Nucleus accumbens (tissue), 56 donors: ENCODE measurements around the gene AP4E1.
"Not testable (repeated sequence)": the region's sequence is repeated elsewhere in the genome, so short reads cannot be mapped to it uniquely, and the experiment has no call there.

Experiments used
- DNase-seq, 56 donors: peaks; one replicate each; lab custom pipeline; 2025; lab: John Stamatoyannopoulos, UW

AP4E1 gene

DNA sequence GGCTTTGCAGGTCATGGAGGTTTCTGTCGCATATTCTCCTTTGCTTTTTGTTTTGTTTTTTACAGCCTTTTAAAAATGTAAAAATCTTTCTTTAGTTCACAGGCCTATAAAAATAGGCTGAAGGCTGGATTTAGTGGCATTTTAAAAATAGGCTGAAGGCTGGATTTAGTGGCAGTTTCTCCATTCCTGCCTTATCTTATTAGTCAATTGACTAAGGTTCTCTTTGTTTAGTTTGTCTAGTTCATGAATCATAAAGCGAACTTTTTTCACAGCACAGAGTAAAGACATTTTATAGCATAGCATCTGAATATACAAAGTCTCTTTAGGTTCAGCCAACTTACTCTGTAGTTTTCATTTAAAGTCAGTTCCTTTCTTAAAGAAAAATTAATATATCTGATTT, 31.4 kb downstream of the AP4E1 start:
- no peak for DNase-seq

DNA sequence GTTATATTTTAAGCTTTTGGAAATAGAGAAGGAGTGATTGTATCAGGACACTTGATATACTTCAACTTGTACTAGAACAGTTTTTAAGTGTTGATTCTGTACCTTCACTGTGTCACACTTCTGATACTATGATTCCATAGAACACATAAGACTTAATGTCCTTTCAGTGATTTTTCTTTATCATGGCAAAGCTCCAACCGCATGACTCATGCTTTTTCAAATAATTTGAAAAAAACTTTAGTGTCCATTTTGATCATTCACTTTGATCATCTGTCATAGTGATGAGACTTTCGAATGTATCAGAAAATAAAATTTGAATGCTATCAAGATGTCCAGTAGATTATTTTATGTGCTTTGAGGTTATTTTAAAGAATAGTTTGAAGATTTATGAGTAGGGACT, 32.0 kb downstream of the AP4E1 start:
- DNase-seq, result no peak

DNA sequence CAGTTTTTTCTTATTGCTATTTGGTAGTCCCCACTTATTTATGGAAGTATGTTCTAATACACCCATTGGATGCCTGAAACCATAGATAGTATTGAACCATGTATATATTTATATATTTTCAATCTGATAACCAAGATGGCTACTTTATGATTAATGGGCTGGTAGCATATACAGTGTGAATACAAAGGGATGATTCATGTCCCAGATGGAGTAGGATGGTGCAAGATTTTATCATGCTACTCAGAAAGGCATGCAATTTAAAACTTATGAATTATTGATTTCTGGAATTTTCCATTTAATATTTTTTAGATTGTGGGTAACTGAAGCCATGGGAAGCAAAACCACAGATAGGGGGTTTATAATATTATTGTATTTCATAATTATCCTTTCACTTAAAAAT, 35.2 kb downstream of the AP4E1 start:
- DNase-seq, result no peak

DNA sequence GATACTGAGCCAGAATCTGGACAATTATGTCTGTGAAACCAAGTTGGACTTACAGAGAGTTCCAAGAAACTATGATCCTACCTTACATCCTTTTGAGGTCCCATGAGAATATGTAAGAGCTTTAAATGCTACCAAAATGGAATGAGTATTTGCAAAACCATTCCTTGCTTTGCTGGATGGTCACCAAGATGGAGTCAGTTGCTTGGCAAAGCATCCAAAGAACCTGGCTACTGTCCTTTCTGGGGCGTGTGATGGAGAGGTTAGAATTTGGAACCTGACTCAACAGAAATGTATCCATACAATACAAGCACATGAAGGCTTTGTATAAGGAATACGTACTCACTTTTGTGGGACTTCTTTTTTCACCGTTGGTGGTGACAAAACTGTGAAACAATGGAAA, 36.2 kb downstream of the AP4E1 start:
- DNase-seq, result no peak

DNA sequence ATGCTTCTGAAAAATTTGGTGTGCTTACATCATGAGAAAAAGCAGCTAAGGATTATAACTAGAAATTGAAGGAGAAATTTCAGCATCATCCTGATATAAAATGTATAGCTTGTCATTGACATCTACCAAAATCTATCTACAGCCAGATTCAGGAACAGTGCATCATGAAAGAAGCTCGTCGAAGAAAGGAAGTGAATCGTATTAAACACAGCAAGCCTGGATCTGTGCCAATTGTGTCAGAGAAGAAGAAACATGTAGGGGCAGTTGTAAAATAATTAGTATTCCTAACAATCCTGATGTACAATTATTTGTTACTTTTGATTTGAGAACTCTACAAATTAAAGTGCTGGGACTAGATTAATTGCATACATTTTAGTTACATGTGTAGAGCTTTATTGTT, 37.2 kb downstream of the AP4E1 start:
- DNase-seq, result no peak

DNA sequence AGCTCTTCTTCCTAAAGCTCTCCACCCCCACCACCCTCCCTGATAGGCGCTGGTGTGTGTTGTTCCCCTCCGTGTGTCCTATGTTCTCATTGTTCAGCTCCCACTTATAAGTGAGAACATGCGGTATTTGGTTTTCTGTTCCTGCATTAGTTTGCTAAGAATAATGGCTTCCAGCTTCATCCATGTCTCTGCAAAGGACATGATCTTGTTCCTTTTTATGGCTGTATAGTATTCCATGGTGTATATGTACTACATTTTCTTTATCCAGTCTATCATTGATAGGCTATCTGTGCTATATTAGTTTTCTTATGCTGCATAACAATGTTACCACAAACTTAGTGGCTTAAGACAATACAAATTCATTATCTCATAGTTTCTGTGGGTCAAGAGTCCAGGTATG, 42.3 kb downstream of the AP4E1 start:
- DNase-seq, result not testable (repeated sequence)

DNA sequence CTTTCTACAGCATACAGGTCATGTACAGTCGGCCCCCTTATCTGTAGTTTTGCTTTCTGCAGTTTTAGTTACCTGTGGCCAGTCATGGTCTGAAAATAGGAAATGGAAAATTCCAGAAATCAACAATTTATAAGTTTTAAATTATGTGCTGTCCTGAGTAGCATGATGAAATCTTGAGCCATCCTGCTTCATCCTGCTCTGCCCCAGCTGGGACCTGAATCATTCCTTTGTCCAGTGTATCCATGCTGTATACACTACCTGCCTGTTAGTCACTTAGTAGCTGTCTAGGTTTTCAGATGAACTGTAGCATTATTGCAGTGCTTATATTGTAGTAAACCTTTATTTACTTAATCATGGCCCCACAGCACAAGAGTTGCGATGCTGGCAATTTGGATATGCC, 44.8 kb downstream of the AP4E1 start:
- no peak for DNase-seq

DNA sequence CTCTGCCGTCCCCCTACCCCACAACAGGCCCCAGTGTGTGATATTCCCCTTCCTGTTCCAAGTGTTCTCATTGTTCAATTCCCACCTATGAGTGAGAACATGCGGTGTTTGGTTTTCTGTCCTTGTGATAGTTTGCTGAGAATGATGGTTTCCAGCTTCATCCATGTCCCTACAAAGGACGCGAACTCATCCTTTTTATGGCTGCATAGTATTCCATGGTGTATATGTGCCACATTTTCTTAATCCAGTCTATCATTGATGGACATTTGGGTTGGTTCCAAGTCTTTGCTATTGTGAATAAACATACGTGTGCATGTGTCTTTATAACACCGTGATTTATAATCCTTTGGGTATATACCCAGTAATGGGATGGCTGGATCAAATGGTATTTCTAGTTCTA, 46.4 kb downstream of the AP4E1 start:
- DNase-seq, result not testable (repeated sequence)

DNA sequence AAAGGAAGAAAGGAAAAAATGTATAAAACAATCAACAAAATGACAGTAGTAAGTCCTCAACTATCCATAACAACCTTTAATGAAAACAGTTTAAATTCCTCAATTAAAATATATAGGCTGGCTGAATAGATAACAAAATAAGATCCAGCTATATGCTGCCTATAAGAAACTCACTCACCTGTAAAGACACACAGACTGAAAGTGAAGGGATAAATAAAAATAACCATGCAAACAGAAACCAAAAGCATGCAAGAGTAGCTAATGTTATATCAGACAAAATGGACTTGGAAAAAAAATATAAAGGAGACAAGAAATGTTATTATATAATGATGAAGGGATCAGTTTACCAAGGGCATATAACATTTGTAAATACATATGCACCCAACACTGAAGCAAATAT, 51.2 kb downstream of the AP4E1 start:
- no peak for DNase-seq

DNA sequence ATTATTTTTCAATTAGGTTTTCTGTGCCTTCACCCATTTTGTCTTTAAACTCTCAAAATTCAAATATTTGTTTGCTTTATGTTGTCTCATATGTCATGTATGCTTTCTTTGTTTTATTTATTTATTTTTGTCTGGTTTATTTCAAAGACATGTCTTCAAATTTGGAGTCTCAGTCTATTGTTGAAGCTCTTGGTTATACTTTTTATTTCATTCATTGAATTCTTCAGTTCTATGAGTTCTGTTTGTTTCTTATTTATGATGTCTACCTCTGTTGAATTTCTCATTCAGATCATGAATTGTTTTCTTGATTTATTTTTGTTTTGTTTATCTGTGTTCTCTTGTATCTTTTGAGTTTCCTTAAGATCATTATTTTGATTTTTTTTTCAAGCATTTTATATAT, 55.6 kb downstream of the AP4E1 start:
- DNase-seq, result no peak

DNA sequence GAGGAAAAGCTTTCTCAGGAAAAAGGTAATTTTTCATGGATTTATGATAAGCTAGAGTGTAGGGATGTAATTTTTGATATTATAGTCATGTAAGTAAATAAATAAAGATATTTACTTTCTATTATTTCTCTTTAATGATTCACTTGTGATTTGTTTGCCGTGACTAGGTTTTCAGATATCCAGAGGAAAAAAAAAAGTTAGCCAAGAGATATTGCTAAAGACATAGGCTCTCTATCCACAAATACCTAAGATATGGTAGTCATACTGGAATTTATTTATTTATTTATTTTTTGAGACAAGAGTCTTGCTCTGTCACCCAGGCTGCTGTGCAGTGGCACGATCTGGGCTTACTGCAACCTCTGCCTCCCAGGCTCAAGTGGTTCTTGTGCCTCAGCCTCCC, 59.9 kb downstream of the AP4E1 start:
- DNase-seq, result no peak

DNA sequence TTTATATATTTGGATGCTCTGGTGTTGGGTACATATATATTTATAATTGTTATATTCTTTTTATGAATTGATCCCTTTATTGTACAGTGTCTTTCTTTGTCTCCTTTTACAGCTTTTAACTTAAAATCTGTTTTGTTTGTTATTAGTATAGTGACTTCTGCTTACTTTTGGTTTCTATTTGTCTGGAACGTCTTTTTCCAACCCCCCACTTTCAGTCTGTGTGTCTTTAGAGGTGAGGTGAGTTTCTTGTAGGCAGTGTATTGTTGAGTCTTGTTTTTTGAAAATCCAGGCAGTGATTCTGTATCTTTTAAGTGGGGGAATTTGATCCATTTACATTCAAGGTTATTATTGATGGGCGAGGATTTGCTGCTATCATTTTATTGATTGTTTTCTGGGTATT, 62.0 kb downstream of the AP4E1 start:
- no peak for DNase-seq

DNA sequence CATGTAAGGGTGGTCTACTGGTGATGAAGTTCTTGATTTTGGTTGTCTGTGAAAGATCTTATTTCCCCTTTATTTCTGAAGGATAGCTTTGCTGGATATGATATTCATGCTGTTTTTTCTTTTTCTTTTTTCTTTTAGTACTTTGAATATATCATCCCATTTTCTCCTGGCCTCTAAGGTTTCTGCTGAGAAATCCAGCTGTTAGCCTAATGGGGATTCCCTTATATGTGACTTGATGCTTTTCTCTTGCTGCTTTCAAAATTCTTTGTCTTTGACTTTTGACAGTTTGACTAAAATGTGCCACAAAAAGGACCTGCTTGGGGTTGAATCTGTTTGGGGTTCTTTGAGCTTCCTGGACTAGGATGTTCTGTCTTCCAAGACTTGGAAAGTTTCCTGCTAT, 62.6 kb downstream of the AP4E1 start:
- no peak for DNase-seq

DNA sequence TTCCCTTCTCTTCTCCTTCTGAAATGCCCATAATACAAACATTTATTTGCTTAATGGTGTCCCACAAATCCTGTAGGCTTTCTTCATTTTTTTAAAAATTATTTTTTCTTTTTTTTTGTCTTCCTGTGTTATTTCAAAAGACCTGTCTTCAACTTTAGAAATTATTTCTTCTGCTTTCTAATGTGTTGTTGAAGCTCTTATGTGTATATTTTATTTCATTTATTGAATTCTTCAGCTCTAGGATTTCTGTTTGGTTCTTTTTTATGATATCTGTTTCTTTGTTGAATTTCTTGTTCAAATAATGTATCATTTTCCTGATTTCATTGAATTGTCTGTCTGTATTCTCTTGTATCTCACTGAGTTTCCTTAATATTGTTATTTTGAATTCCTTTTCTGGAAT, 63.1 kb downstream of the AP4E1 start:
- DNase-seq, result no peak

DNA sequence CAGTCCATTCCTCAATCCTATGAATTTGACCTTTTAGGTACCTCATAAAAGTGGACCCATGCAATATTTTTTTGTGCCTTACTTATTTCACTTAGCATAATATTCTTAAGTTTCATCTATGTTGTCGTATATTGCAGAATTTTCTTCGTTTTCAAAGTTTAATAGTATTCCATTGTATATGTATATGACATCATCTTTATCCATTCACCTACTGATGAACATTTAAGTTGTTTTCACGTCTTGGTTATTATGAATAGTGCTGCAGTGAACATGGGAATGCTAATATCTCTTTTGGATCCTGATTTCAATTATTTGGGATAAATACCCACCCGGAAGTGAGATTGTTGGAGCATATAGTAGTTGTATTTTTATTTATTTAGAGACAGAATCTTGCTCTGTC, 65.1 kb downstream of the AP4E1 start:
- no peak for DNase-seq

DNA sequence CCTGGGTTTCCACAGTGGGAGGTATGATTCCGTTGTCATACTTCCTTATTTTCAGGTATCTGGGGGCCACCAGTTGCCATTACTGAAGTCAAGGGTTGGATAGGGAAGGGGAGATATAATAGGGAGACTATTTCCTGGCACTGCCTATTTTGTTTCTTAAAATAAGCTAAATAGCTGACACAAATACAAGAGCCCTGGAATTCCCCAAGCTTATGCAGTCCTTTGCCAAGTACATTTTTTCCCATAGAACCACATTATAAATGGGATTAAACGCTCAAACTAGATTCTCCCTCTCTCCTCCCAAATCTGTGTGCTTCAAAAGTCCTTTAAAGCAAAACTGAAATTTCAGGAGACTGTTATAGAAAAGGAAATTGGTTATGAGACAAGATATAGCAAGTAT, 68.7 kb downstream of the AP4E1 start:
- no peak for DNase-seq

DNA sequence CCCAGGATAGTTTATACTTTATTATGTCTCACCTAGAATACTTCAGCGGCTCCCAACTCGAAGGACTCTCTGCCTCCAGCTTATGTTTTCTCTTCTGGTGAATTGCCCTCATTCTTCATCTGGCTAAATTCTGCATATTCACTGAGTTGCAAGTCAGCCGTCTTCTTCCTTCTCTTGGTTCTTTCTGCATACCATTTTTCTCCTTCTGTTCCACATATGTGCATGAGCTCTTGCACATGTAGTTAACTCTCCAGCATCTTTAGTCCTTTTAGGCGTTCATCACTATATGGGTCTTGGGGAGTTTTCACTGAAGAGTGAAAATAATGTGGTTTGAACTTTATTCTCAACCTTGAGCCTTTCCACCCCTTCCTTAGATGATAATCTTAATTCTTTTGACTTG, 70.1 kb downstream of the AP4E1 start:
- no peak for DNase-seq

DNA sequence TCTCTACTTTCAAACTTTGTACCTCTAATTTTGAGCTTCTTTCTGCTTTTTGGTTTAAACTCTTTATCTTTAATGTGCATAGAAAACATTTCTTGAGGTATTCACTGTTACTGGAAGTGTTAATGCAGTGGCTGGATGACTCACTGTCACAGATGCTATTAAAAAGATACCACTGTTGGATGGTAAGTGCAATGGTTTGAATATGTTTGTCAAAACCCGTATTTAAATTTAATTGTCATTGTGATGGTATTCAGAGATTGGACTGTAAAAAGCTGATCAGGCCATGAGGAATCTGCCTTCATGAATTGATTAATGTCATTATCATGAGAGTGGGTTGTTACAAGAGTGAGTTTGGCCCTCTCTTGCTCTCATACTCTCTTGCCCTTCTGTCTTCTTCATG, 70.6 kb downstream of the AP4E1 start:
- DNase-seq, result no peak

DNA sequence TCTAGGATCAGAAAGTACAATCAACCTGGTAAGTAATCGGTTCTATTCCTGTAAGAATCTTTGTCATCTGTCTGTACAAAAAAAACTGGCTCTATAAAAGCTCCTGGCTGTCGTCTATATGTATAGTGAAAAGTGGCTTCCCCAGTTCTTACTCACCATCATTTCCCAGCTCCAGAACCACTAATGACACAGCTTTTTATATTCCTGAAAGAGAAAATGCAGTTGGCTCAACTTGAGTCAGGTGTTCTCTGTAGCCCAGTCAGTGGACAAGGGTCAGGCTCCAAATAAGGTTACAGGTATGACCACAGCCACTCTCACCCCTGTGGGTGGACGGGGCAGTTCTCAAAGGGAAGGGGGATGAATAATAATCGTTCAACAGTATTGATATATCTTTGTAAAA, 85.1 kb downstream of the AP4E1 start:
- DNase-seq, result no peak

DNA sequence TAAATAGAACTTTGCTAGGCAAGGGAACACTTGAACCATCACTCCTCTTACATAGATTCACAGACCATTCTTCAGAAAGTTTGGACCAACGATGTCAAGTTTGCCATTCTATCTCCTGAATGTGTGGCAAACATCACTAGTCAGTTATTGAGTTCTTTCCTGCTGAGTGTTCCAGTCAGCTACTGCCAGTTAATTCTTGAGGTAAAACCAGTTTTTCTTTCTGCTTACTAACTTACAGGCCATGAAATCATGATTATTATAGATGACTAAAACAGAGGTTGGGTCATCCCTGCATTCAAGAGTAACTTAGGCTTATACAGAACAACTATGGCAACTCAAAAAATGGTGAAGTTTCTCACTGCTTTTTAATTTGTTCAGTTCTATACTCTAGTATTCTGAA, 88.2 kb downstream of the AP4E1 start:
- no peak for DNase-seq

DNA sequence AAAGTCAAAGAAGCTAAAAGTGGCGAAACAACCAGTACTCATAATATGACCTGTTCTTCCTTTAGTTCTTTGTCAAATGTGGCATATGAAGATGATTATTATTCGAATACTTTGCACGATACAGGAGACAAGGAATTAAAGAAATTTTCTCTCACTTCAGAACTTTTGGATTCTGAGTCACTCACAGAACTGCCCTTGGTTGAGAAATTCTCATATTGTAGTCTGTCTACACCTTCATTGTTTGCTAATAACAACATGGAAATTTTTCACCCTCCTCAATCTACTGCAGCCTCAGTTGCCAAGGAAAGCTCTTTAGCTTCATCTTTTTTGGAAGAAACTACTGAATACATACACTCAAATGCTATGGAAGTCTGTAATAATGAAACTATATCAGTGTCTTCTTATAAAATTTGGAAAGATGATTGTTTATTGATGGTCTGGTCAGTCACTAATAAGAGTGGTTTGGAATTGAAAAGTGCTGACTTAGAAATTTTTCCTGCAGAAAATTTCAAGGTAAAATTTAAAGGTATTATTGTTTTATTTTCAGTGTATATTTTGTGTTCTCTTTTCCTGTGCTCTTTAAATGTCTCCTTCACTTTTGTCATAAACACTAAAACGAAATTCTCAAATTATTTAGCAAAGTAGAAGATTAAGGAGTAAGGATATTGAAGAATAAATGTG, 89.0 kb downstream of the AP4E1 start:
- no peak for DNase-seq

DNA sequence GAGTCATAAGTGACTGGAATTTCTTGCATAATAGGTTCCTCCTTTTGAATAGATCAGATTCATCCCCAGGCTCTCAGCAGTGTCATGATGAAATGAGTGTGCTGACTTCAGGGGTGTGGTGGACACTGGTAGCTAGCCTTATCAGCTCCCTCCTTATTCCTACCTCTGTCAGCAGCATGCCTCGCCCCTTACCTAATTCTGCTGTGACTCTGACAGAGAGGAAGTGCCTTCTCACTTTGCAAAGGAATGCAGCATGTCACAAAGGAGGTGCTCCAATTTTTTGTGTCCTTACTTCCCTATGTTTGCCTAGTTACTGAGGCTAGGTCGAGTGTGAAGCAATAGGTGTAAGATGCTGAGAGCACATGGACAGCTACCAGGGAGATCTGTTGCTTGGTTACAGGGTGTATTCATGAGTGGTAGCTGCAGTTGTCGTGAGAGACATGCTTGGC, 95.6 kb downstream of the AP4E1 start:
- peak in 1 of 56 donors; percentile 14 for DNase-seq

DNA sequence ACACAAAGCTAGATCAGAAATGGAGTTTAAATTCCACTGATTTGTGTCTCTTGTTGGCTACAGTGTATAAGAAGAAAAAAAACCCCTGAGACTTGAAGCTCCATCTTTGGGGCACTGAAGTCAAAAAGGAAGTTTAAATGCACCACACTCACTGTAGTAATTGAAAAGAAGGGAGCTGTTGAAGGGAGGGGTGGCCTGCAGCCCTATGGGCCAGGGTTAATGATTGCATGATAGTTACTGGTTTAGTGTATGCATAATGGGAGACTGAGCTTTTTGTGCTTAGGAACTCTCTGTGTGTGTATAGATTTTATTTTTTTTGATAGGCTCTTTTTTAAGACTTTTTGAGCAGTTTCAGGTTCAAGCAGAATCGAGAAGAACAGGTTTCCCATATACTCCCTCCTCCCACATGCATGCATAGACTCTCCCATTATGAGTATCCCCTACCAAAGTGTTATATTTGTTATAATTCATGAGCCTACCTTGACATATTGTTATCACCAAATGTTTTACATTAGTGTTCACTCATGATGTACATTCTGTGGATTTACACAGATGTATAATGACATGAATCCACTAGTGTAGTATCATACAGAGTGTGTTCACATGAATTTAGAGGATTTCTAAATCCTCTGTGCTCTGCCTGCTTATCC, 98.0 kb downstream of the AP4E1 start:
- no peak for DNase-seq
